Fibroblast of villous mesenchyme (primary cell): Measurements from ENCODE around the gene PEMT. TPM values are rescaled to one million over a fixed set of nuclear protein-coding genes. Genes with fewer than 3 reads are reported as not detected.
A peak's percentile ranks its signal among the peaks of the same experiment; 100 is the strongest.

Experiments
- DNase-seq: peaks from one replicate; pipeline ENCODE4 v3.0.0-alpha.2; 2010; ENCODE audit warnings: low read depth
- H3K4me3 ChIP-seq: 2 replicates; pipeline ENCODE4 v1.5.1; 2011; ENCODE audit warnings: low read depth, mild to moderate bottlenecking, low read length
- CTCF ChIP-seq: IDR thresholded peaks from 2 replicates; pipeline ENCODE4 v1.5.1; 2012; ENCODE audit warnings: low read depth, mild to moderate bottlenecking, low read length; ENCODE audit not compliant: insufficient read depth
- total RNA-seq: library from RNA; depleted of rRNA; stranded (reverse); fragments of >200 nt; gene quantifications from 2 replicates; pipeline ENCODE4 v1.2.3, GENCODE V29; 2012

The PEMT gene
- total RNA-seq, 1 donor = 28.9 TPM

DNA sequence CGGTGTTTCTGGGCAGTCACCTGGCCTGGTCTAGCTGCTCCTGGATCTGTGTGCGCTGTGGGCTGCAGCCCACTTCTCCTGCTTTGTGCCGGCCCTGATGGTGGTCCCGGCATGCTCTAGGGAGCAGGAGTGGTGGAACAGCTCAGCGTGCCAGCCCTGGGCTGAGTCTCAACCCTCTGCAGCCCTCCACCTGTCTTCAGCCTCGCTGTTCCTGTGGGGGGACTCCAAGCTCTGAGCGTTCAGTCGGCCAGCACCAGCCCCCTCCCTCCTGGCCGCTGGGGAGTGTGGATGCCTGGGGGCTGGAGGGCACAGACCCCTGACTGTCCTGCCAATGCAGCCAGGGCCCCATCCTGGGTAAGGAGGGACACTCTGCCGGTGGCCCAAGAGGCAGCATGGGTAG, 71.6 kb downstream of the PEMT start:
- no peak for TF ChIP-seq CTCF
- no peak overlapping the region for H3K4me3 ChIP-seq
- DNase-seq = no peak

DNA sequence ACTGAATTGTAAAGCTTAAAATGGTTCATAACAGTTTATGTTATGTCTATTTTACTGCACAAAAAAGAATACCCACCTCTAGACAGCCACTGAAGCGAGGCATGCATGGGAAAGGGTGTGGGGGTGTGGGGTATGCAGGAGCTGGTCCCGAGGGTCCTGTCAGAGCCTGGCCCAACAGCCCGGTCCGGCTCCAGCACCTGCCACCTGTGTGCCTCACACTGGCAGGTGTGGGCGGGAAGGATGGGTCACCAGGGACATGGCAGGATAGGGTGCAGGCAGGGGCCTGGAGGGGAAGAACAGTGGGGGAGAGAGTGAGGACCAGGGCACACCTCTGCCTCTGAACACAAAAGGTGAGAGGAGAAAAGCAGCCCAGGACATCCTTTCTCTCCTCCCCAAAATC, 72.6 kb downstream of the PEMT start:
- no peak for DNase-seq

GRCh38 chr17:17518014-17518413, 73.5 kb downstream of the PEMT start:
- DNase-seq = no peak
- no peak for TF ChIP-seq CTCF
- no peak overlapping the region for H3K4me3 ChIP-seq

More for the DNA sequence above, 72.6 kb downstream of the PEMT start:
- H3K4me3 ChIP-seq = no peak overlapping the region
- no peak for TF ChIP-seq CTCF

DNA sequence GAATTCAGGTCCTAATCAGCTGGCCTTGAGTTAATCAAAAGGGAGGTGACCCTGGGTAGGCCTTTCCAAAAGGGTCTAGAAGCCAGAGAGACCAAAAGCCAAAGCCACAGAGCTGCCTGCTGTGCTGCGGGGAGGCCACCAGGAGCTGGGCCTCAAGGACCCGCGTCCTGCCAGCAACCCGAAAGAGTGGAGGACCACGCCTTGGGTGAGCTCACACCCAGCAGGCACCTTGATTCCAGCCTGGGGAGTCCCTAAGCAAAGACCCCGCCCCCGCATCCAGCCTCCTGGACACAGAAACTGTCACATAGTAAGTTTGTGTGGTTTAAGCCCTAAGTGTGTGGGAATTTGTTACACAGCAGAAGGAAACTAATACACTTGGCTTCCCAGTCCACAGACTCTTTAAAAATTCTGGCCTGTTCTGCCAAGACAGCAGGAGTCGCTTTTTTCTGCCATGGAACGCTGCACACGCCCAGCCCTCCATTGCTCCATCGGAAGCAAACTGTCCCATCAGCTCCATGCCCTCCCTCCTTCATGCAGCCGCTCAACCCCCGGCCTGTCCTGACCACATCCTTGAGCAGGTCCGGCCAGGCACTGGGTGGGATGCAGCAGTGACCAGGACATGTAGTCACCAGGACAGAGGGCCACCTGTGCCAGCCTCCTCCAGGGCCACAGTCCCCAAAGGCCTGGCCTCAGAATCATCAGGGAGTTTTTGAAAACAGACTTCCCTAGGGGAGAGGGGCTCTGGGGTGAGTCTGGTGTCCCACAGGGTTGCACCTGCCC, 74.4 kb downstream of the PEMT start:
- no peak for TF ChIP-seq CTCF
- no peak overlapping the region for H3K4me3 ChIP-seq
- no peak for DNase-seq

DNA sequence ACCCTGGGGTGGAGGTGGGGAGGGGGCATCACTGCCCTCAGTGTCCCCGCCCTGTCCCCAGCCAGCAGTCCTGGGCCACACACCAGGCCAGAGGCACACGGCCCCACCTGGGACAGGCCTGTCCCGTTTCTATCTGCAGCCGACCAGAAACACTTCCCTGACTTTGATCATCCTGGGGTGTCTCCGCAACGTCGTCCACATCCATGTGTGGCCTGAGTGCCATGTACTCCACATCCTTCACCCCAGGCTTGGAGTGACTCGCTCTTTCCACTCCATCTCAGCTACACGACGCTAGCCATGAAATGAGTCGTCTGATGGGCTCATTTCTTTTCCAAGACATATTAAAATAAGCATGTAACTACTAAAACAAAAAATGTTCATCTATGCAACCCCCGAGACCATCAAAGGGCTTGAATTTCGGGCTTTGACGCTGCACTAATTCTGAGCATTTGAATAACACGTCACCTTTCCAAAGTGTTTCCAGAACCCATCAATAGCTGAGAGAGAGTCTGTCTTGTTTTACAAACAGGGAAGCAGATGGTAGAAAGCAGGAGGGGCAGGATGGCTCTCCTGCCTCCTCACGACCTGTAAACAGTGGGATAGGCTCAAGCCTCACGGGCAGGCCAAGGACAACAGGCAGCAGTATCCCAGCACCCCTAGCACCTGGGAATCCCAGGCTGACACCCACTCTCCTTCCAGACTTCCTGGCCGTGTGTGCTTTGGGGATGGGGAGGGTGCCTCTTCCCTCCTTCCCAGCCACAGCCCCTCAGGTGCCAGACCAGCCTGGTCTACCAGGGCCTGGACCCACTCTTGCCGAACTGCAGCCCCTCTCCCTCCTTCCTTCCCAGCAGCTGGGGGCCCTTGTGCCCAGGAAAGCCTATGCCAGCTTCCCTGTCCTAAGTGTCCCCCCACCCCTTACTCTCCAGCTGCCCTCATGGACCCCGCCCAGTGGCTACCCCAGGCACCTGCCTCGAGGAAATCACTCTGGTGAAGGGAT, 75.3 kb downstream of the PEMT start:
- peak; percentile 27 for DNase-seq
- TF ChIP-seq CTCF = no peak
- no peak overlapping the region for H3K4me3 ChIP-seq

GRCh38 chr17:17514993-17515933, 76.2 kb downstream of the PEMT start:
- no peak for TF ChIP-seq CTCF
- no peak overlapping the region for H3K4me3 ChIP-seq
- DNase-seq = peak; percentile 74
